ENCODE data around the gene CACNA2D3. TPM values are rescaled to one million over a fixed set of nuclear protein-coding genes. Genes with fewer than 3 reads are reported as not detected.
"Not testable (repeated sequence)": the region's sequence is repeated elsewhere in the genome, so short reads cannot be mapped to it uniquely, and the experiment has no call there.

Gene CACNA2D3
- total RNA-seq, 1 donor: 4.3 TPM

GRCh38 chr3:54632326-54632665, 509.9 kb downstream of the CACNA2D3 start:
- no peak for TF ChIP-seq CTCF (IDR thresholded peaks at IDR 0.05; ENCODE audit: insufficient read depth, low read depth, low read length)
- DNase-seq (ENCODE audit: low read depth): no peak
- no peak overlapping the region for H3K4me3 ChIP-seq (ENCODE audit: low read depth, low read length)

GRCh38 chr3:54632834-54633233, 510.5 kb downstream of the CACNA2D3 start:
- H3K4me3 ChIP-seq (ENCODE audit: low read depth, low read length): no peak overlapping the region
- no peak for TF ChIP-seq CTCF (IDR thresholded peaks at IDR 0.05; ENCODE audit: insufficient read depth, low read depth, low read length)
- no peak for DNase-seq (ENCODE audit: low read depth)

GRCh38 chr3:54633444-54634121, 511.2 kb downstream of the CACNA2D3 start:
- TF ChIP-seq CTCF (IDR thresholded peaks at IDR 0.05; ENCODE audit: insufficient read depth, low read depth, low read length): no peak
- no peak overlapping the region for H3K4me3 ChIP-seq (ENCODE audit: low read depth, low read length)
- no peak for DNase-seq (ENCODE audit: low read depth)

- DNase-seq (ENCODE audit: low read depth): no peak
Observed at GRCh38 chr3:54634122-54634469, 511.7 kb downstream of the CACNA2D3 start.

GRCh38 chr3:54639790-54640372, 517.5 kb downstream of the CACNA2D3 start:
- not testable (repeated sequence) for H3K4me3 ChIP-seq (ENCODE audit: low read depth, low read length)

More at GRCh38 chr3:54634122-54634469, 511.7 kb downstream of the CACNA2D3 start:
- no peak for TF ChIP-seq CTCF (IDR thresholded peaks at IDR 0.05; ENCODE audit: insufficient read depth, low read depth, low read length)
- no peak overlapping the region for H3K4me3 ChIP-seq (ENCODE audit: low read depth, low read length)

GRCh38 chr3:54641226-54642014, 519.1 kb downstream of the CACNA2D3 start:
- no peak overlapping the region for H3K4me3 ChIP-seq (ENCODE audit: low read depth, low read length)
- no peak for DNase-seq (ENCODE audit: low read depth)
- TF ChIP-seq CTCF (IDR thresholded peaks at IDR 0.05; ENCODE audit: insufficient read depth, low read depth, low read length): no peak

More at GRCh38 chr3:54639790-54640372, 517.5 kb downstream of the CACNA2D3 start:
- not testable (repeated sequence) for DNase-seq (ENCODE audit: low read depth)

- H3K4me3 ChIP-seq (ENCODE audit: low read depth, low read length): no peak overlapping the region
- DNase-seq (ENCODE audit: low read depth): no peak
- TF ChIP-seq CTCF (IDR thresholded peaks at IDR 0.05; ENCODE audit: insufficient read depth, low read depth, low read length): no peak
Observed at GRCh38 chr3:54642147-54642546, 519.8 kb downstream of the CACNA2D3 start.
